IPS-11a (cell line): ENCODE measurements around the gene HOXA3.

Source experiments
- H3K4me3 ChIP-seq: one replicate; pipeline ENCODE4 v1.5.1; 2013; ENCODE audit warnings: low read depth, low read length, control low read depth

Gene HOXA3

DNA sequence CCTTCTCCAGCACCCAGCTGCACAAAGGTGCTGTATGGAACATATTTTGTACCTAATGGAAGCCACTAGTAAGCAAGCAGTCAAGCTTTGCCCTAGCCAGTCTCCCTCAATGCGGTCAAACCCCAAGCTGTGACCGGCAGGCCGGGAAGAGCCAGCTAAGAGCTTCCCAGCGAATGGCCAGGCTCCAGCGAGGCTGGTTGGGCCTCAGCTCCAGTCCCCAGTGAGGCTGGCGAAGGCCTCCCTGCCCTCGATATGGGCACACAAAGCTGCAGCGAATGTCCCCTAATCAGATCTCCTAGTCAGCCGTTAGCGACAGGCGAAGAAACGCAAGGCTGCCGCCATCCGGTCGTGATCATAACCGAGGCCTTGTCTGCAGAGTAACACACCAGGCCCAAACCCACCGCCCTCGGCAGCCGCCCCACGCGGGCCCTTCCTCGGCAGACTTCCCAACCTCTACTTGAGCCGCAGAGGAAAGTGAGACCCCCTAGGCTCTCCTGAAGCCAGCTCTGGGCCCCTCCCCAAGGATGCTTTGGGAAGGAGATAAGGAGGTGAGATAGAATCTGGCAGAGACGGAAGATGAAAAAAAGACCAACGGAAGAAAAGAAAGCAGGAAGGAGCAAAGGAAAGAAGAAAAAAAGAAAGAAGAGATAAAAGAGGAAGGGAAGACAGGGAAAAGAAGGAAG, 16.0 kb upstream of the HOXA3 start:
- H3K4me3 ChIP-seq = no peak overlapping the region

- no peak overlapping the region for H3K4me3 ChIP-seq
Measured at GRCh38 chr7:27167916-27168264, 15.5 kb upstream of the HOXA3 start.

GRCh38 chr7:27166531-27167505, 14.4 kb upstream of the HOXA3 start:
- H3K4me3 ChIP-seq = no peak overlapping the region

DNA sequence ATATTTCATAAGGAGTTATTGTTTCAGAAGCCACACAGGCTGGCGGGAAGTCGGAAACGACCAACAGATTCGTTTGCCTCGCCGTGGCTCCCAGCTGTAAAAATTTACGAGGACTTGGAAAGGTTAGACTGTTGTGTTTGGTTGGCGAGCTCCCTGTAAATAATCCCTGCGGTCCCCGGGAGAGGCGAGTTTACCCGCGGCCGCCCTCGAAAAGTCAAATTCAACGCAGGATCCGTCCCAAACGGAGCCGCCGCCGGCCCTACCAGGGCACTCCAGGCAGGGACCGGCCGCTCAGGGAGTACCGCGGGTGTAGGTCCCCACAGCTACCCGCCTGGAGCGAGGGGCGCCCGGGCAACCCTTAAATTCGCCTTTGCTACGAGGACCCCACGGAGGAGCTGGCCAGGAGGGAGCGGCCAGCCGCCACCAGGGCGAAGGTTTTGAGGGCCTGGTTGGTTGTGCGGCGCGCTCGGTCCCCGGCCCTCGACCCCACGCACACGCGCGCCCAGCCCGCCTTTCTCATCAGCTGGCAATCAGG, 13.7 kb upstream of the HOXA3 start:
- H3K4me3 ChIP-seq = no peak overlapping the region

- H3K4me3 ChIP-seq = no peak within 1 kb of the TSS
Measured at GRCh38 chr7:27165089-27165995, 13.0 kb upstream of the HOXA3 start, which contains the start of gene HOXA9. HOXA9 (minus strand) TSS chr7:27165537; CDS start chr7:27165457, 80 bp downstream.

DNA sequence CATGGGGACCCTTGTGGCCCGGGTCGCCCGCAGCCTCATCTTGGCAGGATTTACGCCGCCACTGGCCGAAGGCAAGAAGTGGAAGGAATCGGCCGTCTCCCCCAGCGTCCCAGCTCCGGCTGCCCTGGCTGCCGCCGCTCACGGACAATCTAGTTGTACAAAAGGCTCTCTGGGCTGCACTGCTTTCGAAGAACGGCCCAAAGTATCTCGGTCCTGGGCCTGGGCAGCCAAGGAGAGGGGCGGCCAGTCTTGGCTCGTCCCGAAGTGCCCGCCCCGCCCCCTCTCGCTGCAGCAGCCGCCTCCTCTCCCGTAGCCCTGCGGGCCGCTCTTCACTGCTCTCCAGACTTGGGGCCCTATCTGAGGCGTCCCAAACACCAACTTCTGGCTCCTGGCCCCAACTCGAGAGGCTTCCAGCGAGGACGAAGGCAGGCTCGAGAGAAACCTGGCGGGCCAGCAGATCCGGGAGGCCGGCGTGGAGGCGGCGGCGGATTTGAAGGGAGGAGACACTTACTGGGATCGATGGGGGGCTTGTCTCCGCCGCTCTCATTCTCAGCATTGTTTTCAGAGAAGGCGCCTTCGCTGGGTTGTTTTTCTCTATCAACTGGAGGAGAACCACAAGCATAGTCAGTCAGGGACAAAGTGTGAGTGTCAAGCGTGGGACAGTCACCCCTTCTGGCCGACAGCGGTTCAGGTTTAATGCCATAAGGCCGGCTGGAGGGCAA, 12.1 kb upstream of the HOXA3 start:
- no peak overlapping the region for H3K4me3 ChIP-seq

DNA sequence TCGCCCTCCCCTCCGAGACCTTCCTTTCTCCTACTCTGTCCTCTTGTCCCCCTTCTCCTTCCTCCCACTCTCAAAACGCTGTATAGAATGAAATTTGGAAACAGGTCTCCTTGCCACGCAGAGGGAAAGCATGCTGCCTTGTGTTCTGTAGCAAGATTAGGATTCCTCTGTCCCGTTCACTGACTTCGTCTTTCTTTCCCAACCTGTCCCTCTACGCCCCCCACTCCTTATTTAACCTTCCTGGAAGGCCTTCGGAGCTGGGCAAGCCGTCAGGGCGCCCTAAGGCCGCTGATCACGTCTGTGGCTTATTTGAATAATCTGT, 11.6 kb upstream of the HOXA3 start:
- H3K4me3 ChIP-seq = no peak overlapping the region

- H3K4me3 ChIP-seq = no peak overlapping the region
Measured at GRCh38 chr7:27163288-27164044, 11.1 kb upstream of the HOXA3 start.

- no peak overlapping the region for H3K4me3 ChIP-seq
Measured at GRCh38 chr7:27162561-27163287, 10.3 kb upstream of the HOXA3 start.

DNA sequence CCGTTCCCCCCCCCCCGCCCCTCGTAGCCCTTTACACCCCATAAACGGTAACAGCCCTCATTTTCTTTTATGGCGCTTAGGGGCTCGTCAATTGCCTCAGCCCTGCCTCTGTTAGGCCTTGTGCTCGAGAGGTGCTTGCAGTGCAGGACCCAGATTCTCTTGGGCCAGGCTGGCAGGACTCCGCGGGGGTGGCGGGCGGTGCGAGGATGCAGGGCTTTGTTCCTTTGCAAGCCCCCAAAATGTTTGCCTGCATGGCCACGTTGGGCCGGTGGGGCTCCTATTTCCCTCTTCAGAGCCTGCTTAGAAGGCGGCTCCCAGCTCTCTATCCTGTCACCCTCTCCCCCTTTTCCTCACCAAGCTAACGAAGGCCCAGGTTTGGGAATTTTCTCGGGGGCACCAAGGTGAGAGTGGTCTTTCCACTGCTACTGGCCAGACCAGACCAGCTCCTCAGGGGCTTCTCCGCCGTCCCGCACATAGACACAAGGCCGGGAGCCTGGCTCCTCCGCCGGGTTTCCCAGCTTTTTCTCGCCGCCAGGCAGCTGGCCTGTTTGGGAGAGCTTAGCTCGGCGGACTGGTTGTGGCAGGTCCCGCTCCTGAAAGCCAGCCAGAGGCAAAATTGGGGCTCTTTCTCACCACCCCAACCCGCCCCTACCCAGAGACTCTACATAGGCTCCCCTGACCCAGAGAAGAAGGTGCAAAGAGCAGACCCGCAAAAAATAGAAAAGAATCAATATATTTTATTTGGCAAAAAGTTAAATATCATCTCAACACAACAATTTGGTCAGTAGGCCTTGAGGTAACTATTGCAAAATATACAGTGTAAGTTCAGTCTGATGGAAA, 9.6 kb upstream of the HOXA3 start:
- H3K4me3 ChIP-seq = no peak overlapping the region

- H3K4me3 ChIP-seq = no peak overlapping the region
Measured at GRCh38 chr7:27161214-27161720, 8.9 kb upstream of the HOXA3 start.

DNA sequence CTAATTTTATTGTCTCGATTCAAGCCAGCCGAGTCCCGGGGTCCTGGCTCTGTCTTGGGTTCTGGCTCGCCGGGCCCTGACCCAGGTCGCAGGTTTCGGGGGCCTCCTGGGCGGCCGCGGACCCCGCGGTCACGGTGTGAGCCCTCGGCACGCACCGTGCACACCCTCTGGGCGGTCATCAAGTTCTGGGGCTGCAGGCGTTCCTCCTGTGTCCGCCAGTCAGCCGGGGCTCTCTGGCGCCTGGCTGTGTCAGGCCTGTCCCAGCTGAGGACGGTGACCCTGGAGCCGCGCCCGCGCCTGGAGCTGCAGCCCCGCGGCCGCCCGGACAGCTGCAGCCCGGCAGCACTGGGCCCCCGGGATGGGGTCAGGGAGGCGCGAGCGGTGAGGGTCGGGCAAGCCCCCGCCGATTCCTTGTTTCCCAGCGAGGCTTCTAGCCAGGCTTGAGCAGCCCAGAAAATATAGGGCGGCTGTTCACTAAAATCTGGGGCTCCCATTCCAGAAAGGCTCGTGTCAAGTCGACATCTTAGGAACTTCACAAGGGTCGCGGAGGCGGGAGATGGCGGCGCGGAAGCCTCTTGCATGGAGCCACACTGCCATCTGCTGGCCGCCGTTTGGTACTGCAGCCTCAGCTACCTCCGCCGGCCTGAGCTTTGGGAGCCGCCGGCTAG, 8.3 kb upstream of the HOXA3 start:
- H3K4me3 ChIP-seq = no peak overlapping the region

DNA sequence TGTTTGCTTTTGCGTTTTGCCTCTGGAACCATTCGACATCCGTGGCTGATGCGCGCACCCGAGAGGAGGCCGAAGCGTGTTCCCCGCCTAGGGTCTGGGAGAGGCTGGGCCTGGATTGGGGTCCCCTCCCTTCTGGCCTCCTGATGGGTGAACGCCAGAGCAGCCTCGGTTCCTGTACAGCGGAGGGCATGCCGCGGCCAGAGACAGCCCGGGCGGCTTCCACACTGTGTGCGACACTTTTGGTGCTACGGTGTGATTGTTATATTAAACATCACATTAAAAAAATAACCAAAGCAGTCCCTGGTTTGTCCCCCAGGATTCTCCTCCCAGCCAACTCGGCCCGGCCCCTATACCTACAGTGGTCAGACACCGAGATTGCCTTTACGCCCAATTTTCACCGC, 7.8 kb upstream of the HOXA3 start:
- H3K4me3 ChIP-seq = no peak overlapping the region

- H3K4me3 ChIP-seq = no peak overlapping the region
Measured at GRCh38 chr7:27159266-27160144, 7.1 kb upstream of the HOXA3 start.

GRCh38 chr7:27158436-27159265, 6.3 kb upstream of the HOXA3 start:
- H3K4me3 ChIP-seq = no peak overlapping the region
